ENCODE results near the gene SARS2. TPM values are rescaled to one million over a fixed set of nuclear protein-coding genes. Genes with fewer than 3 reads are reported as not detected.

Gene SARS2
- total RNA-seq, 1 donor from 2014 or later, result 42.6 TPM

DNA sequence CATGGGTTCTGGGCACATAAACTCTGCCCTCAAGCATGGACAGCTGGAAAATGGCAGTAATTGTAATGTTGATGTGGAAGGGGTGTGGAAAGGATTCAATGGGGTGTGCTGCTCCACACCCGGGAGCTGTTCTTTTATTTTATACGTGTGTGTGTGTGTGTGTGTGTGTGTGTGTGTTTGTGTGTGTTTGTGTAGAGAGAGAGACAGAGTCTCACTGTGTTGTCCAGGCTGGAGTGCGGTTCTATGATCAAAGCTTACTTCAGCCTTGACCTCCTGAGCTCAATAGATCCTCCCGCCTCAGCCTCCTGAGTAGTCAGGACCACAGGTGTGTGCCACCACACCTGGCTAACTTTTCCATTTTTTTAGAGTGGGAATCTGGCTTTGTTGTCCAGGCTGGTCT, 3.0 kb upstream of the SARS2 start:
- peaks cover 3% of the 10 kb centered on the region for H3K9me3 Mint-ChIP-seq
- peaks cover 2% of the 10 kb centered on the region for H3K27me3 Mint-ChIP-seq
- intact Hi-C loops (cut with micrococcal nuclease), result loop anchor here (5.0 kb wide), 1 partner anchor 296 kb away; no protein-coding TSS in a partner anchor
- no peak overlapping the region for H3K4me3 Mint-ChIP-seq
- H3K4me1 Mint-ChIP-seq, result peaks cover 20% of the 10 kb centered on the region
- H3K27ac Mint-ChIP-seq, result no peak overlapping the region
- DNase-seq, result no peak
- peaks cover 43% of the 10 kb centered on the region for H3K36me3 Mint-ChIP-seq (ENCODE audit: low read depth)

DNA sequence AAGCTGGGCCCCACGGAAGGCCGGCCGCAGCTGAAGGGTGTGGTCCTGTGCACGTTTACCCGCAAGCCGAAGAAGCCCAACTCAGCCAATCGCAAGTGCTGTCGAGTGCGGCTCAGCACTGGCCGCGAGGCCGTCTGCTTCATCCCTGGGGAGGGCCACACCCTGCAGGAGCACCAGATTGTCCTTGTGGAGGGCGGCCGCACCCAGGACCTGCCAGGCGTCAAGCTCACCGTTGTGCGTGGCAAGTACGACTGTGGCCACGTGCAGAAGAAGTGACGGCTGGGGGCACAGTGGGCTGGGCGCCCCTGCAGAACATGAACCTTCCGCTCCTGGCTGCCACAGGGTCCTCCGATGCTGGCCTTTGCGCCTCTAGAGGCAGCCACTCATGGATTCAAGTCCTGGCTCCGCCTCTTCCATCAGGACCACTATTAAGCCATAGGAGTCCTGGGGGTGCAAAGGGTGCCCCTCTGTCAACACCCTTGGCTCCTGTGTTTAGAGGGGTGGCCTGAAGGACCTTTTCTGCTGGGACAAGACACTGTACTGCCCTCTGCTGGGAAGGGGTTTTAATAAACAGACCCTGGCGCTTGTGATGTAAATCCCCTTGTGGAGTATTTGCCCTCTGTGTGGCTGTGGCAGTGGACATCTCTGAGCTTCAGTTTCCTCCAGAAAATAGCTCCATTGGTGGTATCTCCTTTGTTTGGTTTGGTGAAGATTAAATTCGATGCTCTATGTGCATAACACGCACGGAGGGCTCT, 2.0 kb upstream of the SARS2 start:
- H3K4me1 Mint-ChIP-seq, result peaks cover 25% of the 10 kb centered on the region
- H3K27ac Mint-ChIP-seq, result peak overlapping the region; percentile 25
- peaks cover 3% of the 10 kb centered on the region for H3K9me3 Mint-ChIP-seq
- DNase-seq, result peak; percentile 81
- H3K27me3 Mint-ChIP-seq, result no peaks in the 10 kb centered on the region
- peaks cover 47% of the 10 kb centered on the region for H3K36me3 Mint-ChIP-seq (ENCODE audit: low read depth)
- intact Hi-C loops (cut with micrococcal nuclease), result loop anchor here (5.0 kb wide), 1 partner anchor 295 kb away; no protein-coding TSS in a partner anchor
- H3K4me3 Mint-ChIP-seq, result peak overlapping the region; percentile 96

GRCh38 chr19:38931521-38931793, 894 bp upstream of the SARS2 start:
- intact Hi-C loops (cut with micrococcal nuclease), result loop anchor here (2.0 to 5.0 kb wide), 2 partner anchors 197 to 294 kb away; no protein-coding TSS in a partner anchor
- H3K4me3 Mint-ChIP-seq, result peak overlapping the region; percentile 96
- H3K36me3 Mint-ChIP-seq (ENCODE audit: low read depth), result peaks cover 47% of the 10 kb centered on the region
- H3K9me3 Mint-ChIP-seq, result peaks cover 3% of the 10 kb centered on the region
- no peak for DNase-seq
- peak overlapping the region; percentile 96 for H3K27ac Mint-ChIP-seq
- peaks cover 25% of the 10 kb centered on the region for H3K4me1 Mint-ChIP-seq
- H3K27me3 Mint-ChIP-seq, result no peaks in the 10 kb centered on the region

DNA sequence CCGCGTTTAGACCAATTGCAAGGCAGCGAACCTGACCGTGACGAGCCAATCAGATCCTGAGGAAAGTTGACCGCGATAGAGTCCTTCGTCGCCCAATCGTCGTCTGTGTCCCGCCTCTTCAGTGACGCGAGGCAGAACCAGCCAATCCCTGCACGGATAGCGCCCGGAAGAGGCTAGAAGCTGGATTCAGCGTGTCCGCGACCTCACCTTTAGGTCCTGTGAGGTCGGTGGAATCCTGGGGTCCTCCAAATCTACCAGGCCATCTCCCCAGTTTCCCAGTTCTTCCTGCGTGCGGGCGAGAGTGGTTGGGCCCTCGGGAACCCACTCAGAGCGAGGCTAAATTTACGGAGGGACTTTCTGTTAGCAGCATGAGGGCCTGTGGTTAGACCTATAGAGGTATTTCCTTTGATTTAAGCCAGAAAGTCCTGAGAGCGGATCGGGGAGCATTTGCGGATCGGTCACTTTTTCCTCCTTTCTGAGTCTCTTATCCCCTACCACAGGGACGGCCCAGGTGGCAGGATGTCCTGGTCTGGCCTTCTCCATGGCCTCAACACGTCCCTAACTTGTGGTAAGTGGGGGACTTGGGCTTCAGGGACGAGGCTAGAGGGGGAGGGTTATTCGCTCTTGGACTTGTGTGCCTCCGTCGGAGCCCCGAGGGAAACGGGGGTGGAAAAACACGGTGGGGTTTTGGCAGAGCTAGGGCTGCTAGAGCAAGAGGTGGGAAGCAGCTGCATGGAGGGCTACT, 385 bp upstream of the SARS2 start, which contains the start of gene MRPS12:
Gene MRPS12 (plus strand): TSS at position 169 of the 745 bp plus-strand sequence. CDS start 351 bp downstream, at position 520.
- peak; percentile 99 for DNase-seq

DNA sequence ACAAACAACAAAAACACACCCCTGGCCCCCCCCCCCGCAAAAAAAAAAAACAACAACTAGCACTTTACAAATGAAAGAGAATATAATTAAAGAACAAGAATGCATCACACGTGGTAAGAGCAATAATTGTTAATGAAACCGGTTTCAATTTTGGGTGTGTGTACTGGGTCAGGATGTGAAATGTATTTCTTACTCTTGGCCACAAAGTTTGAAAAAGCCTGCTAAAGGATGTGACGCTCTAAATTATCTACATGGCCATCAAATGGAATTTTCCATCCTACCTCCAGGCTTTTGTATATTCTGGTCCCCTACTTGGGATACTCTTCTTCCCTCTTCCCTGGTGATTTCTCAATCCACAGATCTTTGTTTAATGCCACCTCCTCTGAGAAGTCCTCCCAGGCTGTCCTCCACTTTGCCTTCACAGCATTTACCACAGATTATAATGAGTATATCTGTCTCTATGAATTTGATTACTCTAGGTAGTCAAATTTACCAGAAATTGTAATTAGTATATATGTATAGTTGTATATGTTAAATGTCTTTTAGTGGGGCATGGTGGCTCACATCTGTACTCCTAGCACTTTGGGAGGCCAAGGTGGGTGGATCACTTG, 2.1 kb downstream of the SARS2 start:
- H3K9me3 Mint-ChIP-seq, result no peaks in the 10 kb centered on the region
- peak overlapping the region; percentile 96 for H3K4me3 Mint-ChIP-seq
- H3K27ac Mint-ChIP-seq, result peak overlapping the region; percentile 77
- H3K36me3 Mint-ChIP-seq (ENCODE audit: low read depth), result peaks cover 29% of the 10 kb centered on the region
- peaks cover 25% of the 10 kb centered on the region for H3K4me1 Mint-ChIP-seq
- intact Hi-C loops (cut with micrococcal nuclease), result no loop called here
- H3K27me3 Mint-ChIP-seq, result no peaks in the 10 kb centered on the region
- DNase-seq, result no peak

More for the DNA sequence above, 385 bp upstream of the SARS2 start, which contains the start of gene MRPS12:
- Mint-ChIP-seq H3K36me3 (ENCODE audit: low read depth) (peaks cover 43% of the 10 kb centered on the region), H3K4me1 (peaks cover 25% of the 10 kb centered on the region), H3K27ac (peak within 1 kb of the TSS; percentile 96), H3K27me3 (no peaks in the 10 kb centered on the region), H3K9me3 (peaks cover 3% of the 10 kb centered on the region), H3K4me3 (peak within 1 kb of the TSS; percentile 96)
- intact Hi-C loops (cut with micrococcal nuclease), result loop anchor here (1.0 to 5.0 kb wide), 7 partner anchors 32 to 528 kb away; partner anchors contain the start of genes ECH1, FAM98C, MED29 and NFKBIB

DNA sequence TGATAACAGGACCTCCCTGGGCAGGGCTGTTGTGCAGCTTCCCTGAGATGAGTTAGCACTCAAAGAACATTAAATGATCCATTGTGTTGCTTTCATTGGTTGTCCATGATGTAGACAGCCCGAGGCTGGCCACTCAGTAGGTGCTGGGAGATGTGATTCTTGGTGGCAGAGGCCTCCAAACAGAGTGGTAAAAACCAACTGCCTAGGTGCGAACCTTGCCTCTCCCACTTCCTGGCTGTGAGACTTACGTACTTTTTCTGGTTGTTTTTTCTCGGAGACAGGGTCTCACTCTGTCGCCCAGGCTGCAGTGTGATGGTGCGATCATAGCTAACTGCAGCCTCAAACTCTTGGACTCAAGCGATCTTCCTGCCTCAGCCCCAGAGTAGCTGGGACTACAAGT, 6.2 kb downstream of the SARS2 start:
- Mint-ChIP-seq H3K36me3 (ENCODE audit: low read depth) (peaks cover 17% of the 10 kb centered on the region), H3K4me3 (no peak overlapping the region), H3K27me3 (no peaks in the 10 kb centered on the region), H3K27ac (no peak overlapping the region), H3K9me3 (no peaks in the 10 kb centered on the region), H3K4me1 (peaks cover 10% of the 10 kb centered on the region)
- intact Hi-C loops (cut with micrococcal nuclease), result no loop called here
- DNase-seq, result no peak

DNA sequence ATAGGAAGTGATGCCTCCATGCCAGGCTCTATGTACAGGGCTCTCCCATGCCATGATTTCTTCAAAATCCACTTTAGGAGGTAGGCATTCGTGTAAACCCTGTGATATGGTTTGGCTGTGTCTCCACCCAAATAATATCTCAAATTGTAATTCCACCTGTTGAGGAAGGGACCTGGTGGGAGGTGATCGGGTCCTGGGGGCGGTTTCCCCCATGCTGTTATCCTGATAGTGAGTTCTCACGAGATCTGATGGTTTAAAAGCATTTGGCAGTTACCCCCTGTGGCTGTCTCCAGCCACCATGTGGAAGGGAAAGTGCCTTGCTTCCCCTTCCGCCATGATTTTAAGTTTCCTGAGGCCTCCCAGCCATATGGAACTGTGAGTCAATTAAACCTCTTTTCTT, 8.1 kb downstream of the SARS2 start:
- H3K4me1 Mint-ChIP-seq, result no peaks in the 10 kb centered on the region
- H3K27me3 Mint-ChIP-seq, result no peaks in the 10 kb centered on the region
- intact Hi-C loops (cut with micrococcal nuclease), result no loop called here
- no peaks in the 10 kb centered on the region for H3K9me3 Mint-ChIP-seq
- H3K27ac Mint-ChIP-seq, result no peak overlapping the region
- peaks cover 13% of the 10 kb centered on the region for H3K36me3 Mint-ChIP-seq (ENCODE audit: low read depth)
- no peak for DNase-seq
- H3K4me3 Mint-ChIP-seq, result no peak overlapping the region

DNA sequence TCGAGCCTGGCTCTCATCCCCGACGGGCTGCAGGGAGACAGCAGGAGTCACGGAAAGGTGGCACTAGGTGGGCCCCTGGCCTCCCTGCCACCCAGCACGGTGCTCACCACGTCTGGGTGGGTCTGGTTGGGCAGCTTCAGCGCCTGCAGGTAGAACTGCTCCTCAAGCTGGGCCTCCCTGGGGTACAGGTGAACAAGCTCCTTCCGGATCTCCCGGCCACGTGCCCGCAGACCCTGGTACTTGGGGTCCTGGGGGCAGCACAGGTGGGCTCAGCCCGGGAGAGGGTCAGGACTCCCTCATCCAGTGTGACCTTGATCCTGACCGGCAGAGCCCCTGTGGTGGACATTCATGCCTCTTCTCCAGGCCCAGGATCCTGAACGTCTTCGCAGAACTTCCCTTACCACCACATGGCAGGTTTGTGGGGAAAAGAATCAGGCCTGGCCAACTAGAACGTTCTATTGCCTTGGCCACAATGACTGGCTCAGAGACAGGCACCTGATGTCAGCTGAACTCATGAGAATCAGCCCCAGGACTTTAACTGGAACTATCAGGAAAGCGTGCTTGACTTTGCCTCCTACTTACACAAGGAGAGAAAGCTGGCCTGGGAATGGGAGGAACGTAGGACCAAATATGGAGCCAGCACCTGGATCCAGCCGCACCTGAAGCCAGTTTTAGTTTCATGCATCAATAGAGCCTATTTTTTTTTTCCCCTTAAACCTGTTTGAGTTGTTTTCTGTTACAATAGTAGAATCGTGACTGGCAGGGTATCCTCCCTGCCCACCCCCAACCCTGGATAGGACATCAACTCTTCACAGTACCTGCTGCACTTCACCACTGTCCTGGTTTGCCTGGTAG, 8.9 kb downstream of the SARS2 start:
- Mint-ChIP-seq H3K27ac (no peak overlapping the region), H3K4me3 (no peak overlapping the region), H3K36me3 (ENCODE audit: low read depth) (peaks cover 13% of the 10 kb centered on the region), H3K4me1 (no peaks in the 10 kb centered on the region), H3K9me3 (no peaks in the 10 kb centered on the region), H3K27me3 (no peaks in the 10 kb centered on the region)
- intact Hi-C loops (cut with micrococcal nuclease), result no loop called here
- no peak for DNase-seq

- peaks cover 13% of the 10 kb centered on the region for H3K36me3 Mint-ChIP-seq (ENCODE audit: low read depth)
- no peak overlapping the region for H3K27ac Mint-ChIP-seq
- H3K4me1 Mint-ChIP-seq, result no peaks in the 10 kb centered on the region
- H3K27me3 Mint-ChIP-seq, result no peaks in the 10 kb centered on the region
- no peak for DNase-seq
- intact Hi-C loops (cut with micrococcal nuclease), result no loop called here
- no peaks in the 10 kb centered on the region for H3K9me3 Mint-ChIP-seq
- no peak overlapping the region for H3K4me3 Mint-ChIP-seq
Measured at GRCh38 chr19:38920602-38921419, 9.8 kb downstream of the SARS2 start.

GRCh38 chr19:38919837-38920601, 10.5 kb downstream of the SARS2 start:
- Mint-ChIP-seq H3K9me3 (no peaks in the 10 kb centered on the region), H3K4me3 (no peak overlapping the region), H3K27ac (no peak overlapping the region), H3K27me3 (no peaks in the 10 kb centered on the region), H3K36me3 (ENCODE audit: low read depth) (peaks cover 10% of the 10 kb centered on the region), H3K4me1 (no peaks in the 10 kb centered on the region)
- intact Hi-C loops (cut with micrococcal nuclease), result no loop called here
- DNase-seq, result no peak

DNA sequence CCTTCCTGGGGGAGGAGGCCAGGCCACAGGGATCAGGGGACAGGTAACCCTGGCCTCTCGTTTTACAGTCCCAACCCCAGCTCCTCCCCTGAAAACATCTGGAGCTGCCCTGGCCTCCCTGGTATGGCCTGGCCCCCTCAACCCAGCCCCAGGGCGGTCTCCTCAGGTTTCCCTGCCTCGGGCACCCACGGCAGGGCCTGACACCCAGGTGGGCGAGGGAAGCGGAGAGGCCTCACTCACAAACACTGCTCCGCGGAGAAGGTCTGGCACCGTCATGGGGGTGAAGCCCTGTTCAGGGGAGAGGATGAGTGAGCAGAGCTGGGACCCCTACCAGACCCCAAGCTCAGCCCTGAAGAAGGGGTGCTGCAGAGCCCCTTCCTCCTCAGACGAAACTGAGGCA, 12.0 kb downstream of the SARS2 start:
- Mint-ChIP-seq H3K4me3 (no peak overlapping the region), H3K9me3 (no peaks in the 10 kb centered on the region), H3K4me1 (no peaks in the 10 kb centered on the region), H3K27me3 (no peaks in the 10 kb centered on the region), H3K27ac (no peak overlapping the region), H3K36me3 (ENCODE audit: low read depth) (peaks cover 5% of the 10 kb centered on the region)
- intact Hi-C loops (cut with micrococcal nuclease), result no loop called here
- DNase-seq, result no peak

GRCh38 chr19:38917921-38918491, 12.6 kb downstream of the SARS2 start:
- Mint-ChIP-seq H3K4me3 (no peak overlapping the region), H3K27me3 (no peaks in the 10 kb centered on the region), H3K4me1 (peaks cover 3% of the 10 kb centered on the region), H3K27ac (no peak overlapping the region), H3K9me3 (no peaks in the 10 kb centered on the region), H3K36me3 (ENCODE audit: low read depth) (peaks cover 5% of the 10 kb centered on the region)
- DNase-seq, result no peak
- intact Hi-C loops (cut with micrococcal nuclease), result no loop called here
